D721Med (cell line): ENCODE results near the gene ZFPL1.

Experiments
- DNase-seq: peaks from one replicate; pipeline ENCODE4 v3.0.0; 2011; ENCODE audit warnings: low spot score; ENCODE audit not compliant: insufficient read length
- FAIRE-seq: peaks from 2 replicates; lab custom pipeline; 2011; peaks lifted over from hg19 to GRCh38; lab: Jason Lieb, UNC
- CTCF ChIP-seq: IDR thresholded peaks from 2 replicates; pipeline ENCODE4 v1.5.1; 2012; ENCODE audit warnings: mild to moderate bottlenecking, control low read depth; ENCODE audit not compliant: insufficient read depth; ENCODE audit errors: missing control alignments

ZFPL1 gene

GRCh38 chr11:65083134-65083833 lies 738 bp upstream of the ZFPL1 start:
- DNase-seq (no peak), FAIRE-seq (no peak)
- TF ChIP-seq CTCF, result no peak

- DNase-seq, result no peak
- FAIRE-seq, result no peak
- no peak for TF ChIP-seq CTCF
Observed at GRCh38 chr11:65084598-65085375, 765 bp downstream of the ZFPL1 start.

- no peak for TF ChIP-seq CTCF
- DNase-seq (no peak), FAIRE-seq (no peak)
Observed at GRCh38 chr11:65085446-65085845, 1.4 kb downstream of the ZFPL1 start.

GRCh38 chr11:65086809-65087208 lies 2.8 kb downstream of the ZFPL1 start:
- no peak for DNase-seq
- FAIRE-seq, result no peak
- no peak for TF ChIP-seq CTCF

- FAIRE-seq (no peak), DNase-seq (no peak)
- no peak for TF ChIP-seq CTCF
Observed at GRCh38 chr11:65087216-65087615, 3.2 kb downstream of the ZFPL1 start.

- TF ChIP-seq CTCF, result no peak
- FAIRE-seq, result no peak
- no peak for DNase-seq
Observed at GRCh38 chr11:65087827-65088226, 3.8 kb downstream of the ZFPL1 start.

- TF ChIP-seq CTCF, result no peak
- no peak for DNase-seq
- FAIRE-seq, result no peak
Observed at GRCh38 chr11:65089621-65090020, 5.6 kb downstream of the ZFPL1 start.
